T47D (cell line): ENCODE data around the gene OR51E1.

Source experiments
- DNase-seq, 2 experiments: peaks; one replicate each; pipeline versions ENCODE4 v3.0.0 to v3.0.0-alpha.2; 2011 to 2012; ENCODE audit warnings: low read depth in 1 of 2, low spot score in 1 of 2
- JUND ChIP-seq: IDR thresholded peaks from 2 replicates; pipeline ENCODE4 v1.6.1; 2012; ENCODE audit warnings: low read depth
- in situ Hi-C: cut with HindIII; loops from 2 replicates; pipeline ENCODE4 v1.10.0; 2016; ENCODE audit warnings: low sequenced_read_pairs, low pct_unique_long_range_greater_than_20kb

OR51E1 gene

GRCh38 chr11:4636962-4637661, 6.7 kb upstream of the OR51E1 start, which contains the start of gene OR51D1:
Gene OR51D1, plus strand, starts transcription at chr11:4637477. Its CDS starts 2,314 bp downstream, at chr11:4639791.
- no peak for TF ChIP-seq JUND
- in situ Hi-C loops = no loop called here
- peak; percentile 51 to 73 for DNase-seq

GRCh38 chr11:4637662-4638047, 6.1 kb upstream of the OR51E1 start:
- TF ChIP-seq JUND = no peak
- no peak for DNase-seq
- in situ Hi-C loops = no loop called here

GRCh38 chr11:4639931-4640330, 3.9 kb upstream of the OR51E1 start:
- no peak for DNase-seq
- TF ChIP-seq JUND = no peak
- in situ Hi-C loops = no loop called here

- no peak for TF ChIP-seq JUND
Measured at GRCh38 chr11:4641501-4641900, 2.3 kb upstream of the OR51E1 start.

GRCh38 chr11:4642043-4642442, 1.7 kb upstream of the OR51E1 start:
- in situ Hi-C loops = no loop called here
- no peak for TF ChIP-seq JUND

More at GRCh38 chr11:4641501-4641900, 2.3 kb upstream of the OR51E1 start:
- in situ Hi-C loops = no loop called here
- no peak for DNase-seq

GRCh38 chr11:4643076-4643475, 706 bp upstream of the OR51E1 start:
- in situ Hi-C loops = no loop called here
- TF ChIP-seq JUND = no peak

More at GRCh38 chr11:4642043-4642442, 1.7 kb upstream of the OR51E1 start:
- no peak for DNase-seq

GRCh38 chr11:4644233-4644632, 451 bp downstream of the OR51E1 start:
- TF ChIP-seq JUND = no peak
- DNase-seq = no peak
- in situ Hi-C loops = no loop called here

More at GRCh38 chr11:4643076-4643475, 706 bp upstream of the OR51E1 start:
- no peak for DNase-seq

- in situ Hi-C loops = no loop called here
- no peak for TF ChIP-seq JUND
- no peak for DNase-seq
Measured at GRCh38 chr11:4645974-4646373, 2.2 kb downstream of the OR51E1 start.

GRCh38 chr11:4647766-4648165, 4.0 kb downstream of the OR51E1 start:
- TF ChIP-seq JUND = no peak
- in situ Hi-C loops = no loop called here
- DNase-seq = no peak

- in situ Hi-C loops = no loop called here
- no peak for TF ChIP-seq JUND
- DNase-seq = no peak
Measured at GRCh38 chr11:4654635-4655369, 11.0 kb downstream of the OR51E1 start.

GRCh38 chr11:4658629-4659445, 15.1 kb downstream of the OR51E1 start:
- in situ Hi-C loops = no loop called here
- DNase-seq = no peak
- no peak for TF ChIP-seq JUND

- in situ Hi-C loops = no loop called here
- DNase-seq = no peak
- no peak for TF ChIP-seq JUND
Measured at GRCh38 chr11:4662876-4663275, 19.1 kb downstream of the OR51E1 start.

GRCh38 chr11:4664183-4664582, 20.4 kb downstream of the OR51E1 start:
- no peak for TF ChIP-seq JUND
- DNase-seq = no peak
- in situ Hi-C loops = no loop called here
